ENCODE measurements around the gene ZNF143.

ZNF143 gene

DNA sequence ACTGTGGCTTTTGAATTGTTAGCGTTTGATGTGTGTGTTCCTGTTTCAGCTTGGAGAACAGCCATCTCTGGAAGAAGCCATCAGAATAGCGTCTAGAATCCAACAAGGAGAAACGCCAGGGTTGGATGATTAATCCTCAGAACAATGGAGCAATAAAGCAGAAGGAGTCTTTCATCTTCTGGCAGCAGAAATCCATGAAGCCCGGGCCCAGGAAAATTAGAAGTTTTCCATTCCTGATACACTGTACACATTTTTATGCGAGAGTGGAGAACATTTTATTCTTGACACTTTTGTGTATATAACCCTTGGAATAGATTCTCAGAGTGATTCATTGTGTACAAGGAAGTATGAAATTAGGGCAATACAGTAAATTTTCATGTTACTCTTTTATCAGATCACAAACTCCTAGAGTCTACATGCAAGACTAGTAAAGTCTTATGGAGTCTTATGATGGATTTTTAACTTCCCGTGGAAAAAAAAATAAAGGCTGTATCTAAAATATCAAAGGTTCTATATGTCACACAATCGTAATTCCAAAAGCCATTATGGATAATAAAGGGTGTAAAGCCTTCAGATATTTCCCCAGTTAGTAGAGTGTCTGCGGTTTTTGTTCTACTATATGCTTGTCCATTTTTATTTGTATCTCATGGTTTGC, 66.8 kb downstream of the ZNF143 start:
- Histone ChIP-seq H3K36me3 (ENCODE audit: control insufficient read depth, insufficient read depth, low read length) (peaks cover 21% of the 10 kb centered on the region), H3K4me3 (ENCODE audit: extremely low read depth, insufficient read depth, low read length, poor library complexity, severe bottlenecking) (no peak overlapping the region), H3K4me1 (ENCODE audit: control insufficient read depth, insufficient read depth, low read length, poor library complexity, severe bottlenecking) (peaks cover 25% of the 10 kb centered on the region), H3K9me3 (ENCODE audit: control insufficient read depth, low read length) (no peaks in the 10 kb centered on the region), H3K27ac (ENCODE audit: low read depth, low read length, severe bottlenecking) (peak overlapping the region; percentile 46)
- 92 to 96% methylated on average over 4 of the region's 8 CpGs for WGBS, 2 experiments (ENCODE audit: insufficient coverage in 2 of 2)

- Histone ChIP-seq H3K4me1 (ENCODE audit: control insufficient read depth, insufficient read depth, low read length, poor library complexity, severe bottlenecking) (peaks cover 27% of the 10 kb centered on the region), H3K27ac (ENCODE audit: low read depth, low read length, severe bottlenecking) (no peak overlapping the region), H3K4me3 (ENCODE audit: extremely low read depth, insufficient read depth, low read length, poor library complexity, severe bottlenecking) (no peak overlapping the region), H3K9me3 (ENCODE audit: control insufficient read depth, low read length) (no peaks in the 10 kb centered on the region), H3K36me3 (ENCODE audit: control insufficient read depth, insufficient read depth, low read length) (peaks cover 21% of the 10 kb centered on the region)
- WGBS, 2 experiments (ENCODE audit: insufficient coverage in 2 of 2): no CpG with 5 or more reads among the region's 1 CpG
These were observed 67.3 kb downstream of the ZNF143 start for GRCh38 chr11:9528136-9528501.

DNA sequence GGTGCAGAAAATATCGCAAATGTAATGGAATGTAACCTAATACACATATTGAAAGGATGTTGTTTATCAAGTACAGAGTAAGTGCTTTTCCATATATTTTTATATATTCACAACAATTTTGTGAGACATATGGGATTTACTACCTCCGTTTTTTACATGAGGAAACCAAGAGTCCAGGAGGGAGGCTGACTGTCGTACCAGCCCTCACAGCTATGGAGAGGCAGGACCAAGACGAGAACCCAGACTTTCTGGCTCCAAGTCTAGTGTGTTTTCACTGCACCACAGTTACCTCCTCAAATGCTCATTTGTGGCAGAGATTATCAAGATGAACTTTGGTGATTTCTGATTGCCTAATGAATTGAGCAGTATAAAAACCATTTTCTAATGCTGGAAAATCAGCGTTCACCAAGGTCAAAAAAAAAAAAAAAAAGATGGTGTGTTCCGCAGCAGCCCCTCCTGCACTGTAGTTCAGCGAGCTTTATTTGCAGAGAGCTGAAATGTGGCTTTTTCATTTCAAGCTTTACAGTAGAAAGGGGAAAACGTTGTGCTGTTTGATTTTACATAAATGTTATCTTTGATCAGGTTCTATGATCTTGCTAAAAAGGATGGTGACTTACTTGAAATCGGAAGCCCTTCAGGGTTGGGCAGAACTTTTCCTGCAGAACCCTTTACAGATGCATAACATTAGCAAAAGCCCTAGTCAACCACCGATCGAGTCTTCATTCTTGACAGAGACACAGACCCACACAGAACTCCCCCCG, 67.9 kb downstream of the ZNF143 start:
- H3K4me3 ChIP-seq (ENCODE audit: extremely low read depth, insufficient read depth, low read length, poor library complexity, severe bottlenecking): no peak overlapping the region
- 75 to 85% methylated on average over 6 to 8 of the region's 12 CpGs for WGBS, 2 experiments (ENCODE audit: insufficient coverage in 2 of 2)
- H3K36me3 ChIP-seq (ENCODE audit: control insufficient read depth, insufficient read depth, low read length): peaks cover 21% of the 10 kb centered on the region
- no peaks in the 10 kb centered on the region for H3K9me3 ChIP-seq (ENCODE audit: control insufficient read depth, low read length)
- H3K4me1 ChIP-seq (ENCODE audit: control insufficient read depth, insufficient read depth, low read length, poor library complexity, severe bottlenecking): peaks cover 33% of the 10 kb centered on the region
- peak overlapping the region; percentile 67 for H3K27ac ChIP-seq (ENCODE audit: low read depth, low read length, severe bottlenecking)

GRCh38 chr11:9529334-9529650, 68.5 kb downstream of the ZNF143 start:
- peak overlapping the region; percentile 67 for H3K27ac ChIP-seq (ENCODE audit: low read depth, low read length, severe bottlenecking)
- peaks cover 21% of the 10 kb centered on the region for H3K36me3 ChIP-seq (ENCODE audit: control insufficient read depth, insufficient read depth, low read length)
- H3K9me3 ChIP-seq (ENCODE audit: control insufficient read depth, low read length): no peaks in the 10 kb centered on the region
- 76 to 81% methylated on average over 3 of the region's 3 CpGs for WGBS, 2 experiments (ENCODE audit: insufficient coverage in 2 of 2)
- no peak overlapping the region for H3K4me3 ChIP-seq (ENCODE audit: extremely low read depth, insufficient read depth, low read length, poor library complexity, severe bottlenecking)
- peaks cover 39% of the 10 kb centered on the region for H3K4me1 ChIP-seq (ENCODE audit: control insufficient read depth, insufficient read depth, low read length, poor library complexity, severe bottlenecking)

GRCh38 chr11:9530020-9530621, 69.3 kb downstream of the ZNF143 start:
- 80% methylated on average over 3 to 6 of the region's 9 CpGs for whole genome bisulfite sequencing, 2 experiments (ENCODE audit: insufficient coverage in 2 of 2)
- Histone ChIP-seq H3K36me3 (ENCODE audit: control insufficient read depth, insufficient read depth, low read length) (peaks cover 18% of the 10 kb centered on the region), H3K9me3 (ENCODE audit: control insufficient read depth, low read length) (no peaks in the 10 kb centered on the region), H3K4me1 (ENCODE audit: control insufficient read depth, insufficient read depth, low read length, poor library complexity, severe bottlenecking) (peaks cover 46% of the 10 kb centered on the region), H3K27ac (ENCODE audit: low read depth, low read length, severe bottlenecking) (peak overlapping the region; percentile 67), H3K4me3 (ENCODE audit: extremely low read depth, insufficient read depth, low read length, poor library complexity, severe bottlenecking) (no peak overlapping the region)

DNA sequence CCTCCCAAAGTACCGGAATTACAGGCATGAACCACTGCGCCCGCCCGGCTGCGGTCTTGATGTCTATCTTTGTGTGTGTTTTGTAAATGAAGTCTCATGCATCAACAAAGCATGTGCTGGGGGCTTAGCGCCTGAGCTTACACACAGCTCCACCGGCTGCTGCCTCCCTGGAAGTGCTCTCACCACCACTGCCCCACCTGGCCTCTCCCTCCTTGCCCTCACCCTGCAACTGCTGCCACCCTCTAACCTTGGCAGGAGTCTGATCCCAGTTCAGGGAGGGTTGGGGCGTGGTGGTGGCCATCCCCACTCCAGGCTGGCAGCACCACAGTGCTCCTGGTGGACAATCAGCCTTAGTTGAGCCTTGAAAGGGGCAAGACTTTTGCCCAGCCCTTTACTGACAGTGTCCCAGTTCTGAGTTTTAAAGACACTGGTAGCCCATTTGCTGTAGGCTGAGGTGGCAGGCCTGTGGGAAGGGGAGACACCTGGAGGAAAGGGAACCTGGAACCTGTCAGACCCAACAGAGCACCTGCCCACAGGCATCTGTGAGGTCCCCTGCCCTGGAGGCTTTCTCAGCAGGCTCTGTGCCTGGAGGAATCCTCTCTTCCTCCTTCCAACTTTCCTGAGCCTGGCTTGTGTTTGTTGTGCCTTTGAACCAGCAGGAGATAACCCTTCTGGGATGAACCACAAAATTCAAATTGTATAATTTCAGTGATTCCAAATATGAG, 70.3 kb downstream of the ZNF143 start:
- H3K36me3 ChIP-seq (ENCODE audit: control insufficient read depth, insufficient read depth, low read length): peaks cover 9% of the 10 kb centered on the region
- H3K27ac ChIP-seq (ENCODE audit: low read depth, low read length, severe bottlenecking): peak overlapping the region; percentile 67
- 95 to 96% methylated on average over 2 to 7 of the region's 8 CpGs for WGBS, 2 experiments (ENCODE audit: insufficient coverage in 2 of 2)

DNA sequence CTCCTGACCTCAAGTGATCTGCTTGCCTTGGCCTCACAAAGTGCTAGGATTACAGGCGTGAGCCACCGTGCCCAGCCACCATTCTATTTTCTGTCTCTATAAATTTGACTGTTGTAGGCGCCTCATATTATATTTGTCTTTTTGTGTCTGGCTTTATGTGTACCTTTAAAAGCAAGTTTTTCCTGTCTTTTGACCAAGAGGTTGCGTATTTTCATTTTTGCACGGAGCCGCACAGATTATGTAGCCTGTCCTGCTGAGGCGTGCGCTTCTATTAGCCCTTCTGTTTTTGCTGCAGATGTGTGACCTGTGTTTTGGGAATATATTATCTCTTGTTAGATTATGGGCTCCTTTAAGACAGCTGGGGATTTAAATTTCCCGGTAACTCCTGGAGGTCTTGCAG, 72.2 kb downstream of the ZNF143 start:
- no peaks in the 10 kb centered on the region for H3K36me3 ChIP-seq (ENCODE audit: control insufficient read depth, insufficient read depth, low read length)
- 91 to 93% methylated on average over 7 to 9 of the region's 9 CpGs for WGBS, 2 experiments (ENCODE audit: insufficient coverage in 2 of 2)
- peaks cover 42% of the 10 kb centered on the region for H3K4me1 ChIP-seq (ENCODE audit: control insufficient read depth, insufficient read depth, low read length, poor library complexity, severe bottlenecking)
- no peak overlapping the region for H3K27ac ChIP-seq (ENCODE audit: low read depth, low read length, severe bottlenecking)
- no peak overlapping the region for H3K4me3 ChIP-seq (ENCODE audit: extremely low read depth, insufficient read depth, low read length, poor library complexity, severe bottlenecking)
- no peaks in the 10 kb centered on the region for H3K9me3 ChIP-seq (ENCODE audit: control insufficient read depth, low read length)

More for the DNA sequence above, 70.3 kb downstream of the ZNF143 start:
- H3K4me1 ChIP-seq (ENCODE audit: control insufficient read depth, insufficient read depth, low read length, poor library complexity, severe bottlenecking): peaks cover 46% of the 10 kb centered on the region
- H3K4me3 ChIP-seq (ENCODE audit: extremely low read depth, insufficient read depth, low read length, poor library complexity, severe bottlenecking): no peak overlapping the region
- H3K9me3 ChIP-seq (ENCODE audit: control insufficient read depth, low read length): no peaks in the 10 kb centered on the region

- peak overlapping the region; percentile 23 for H3K27ac ChIP-seq (ENCODE audit: low read depth, low read length, severe bottlenecking)
- no peak overlapping the region for H3K4me3 ChIP-seq (ENCODE audit: extremely low read depth, insufficient read depth, low read length, poor library complexity, severe bottlenecking)
These were observed 73.1 kb downstream of the ZNF143 start for GRCh38 chr11:9533736-9534473.

DNA sequence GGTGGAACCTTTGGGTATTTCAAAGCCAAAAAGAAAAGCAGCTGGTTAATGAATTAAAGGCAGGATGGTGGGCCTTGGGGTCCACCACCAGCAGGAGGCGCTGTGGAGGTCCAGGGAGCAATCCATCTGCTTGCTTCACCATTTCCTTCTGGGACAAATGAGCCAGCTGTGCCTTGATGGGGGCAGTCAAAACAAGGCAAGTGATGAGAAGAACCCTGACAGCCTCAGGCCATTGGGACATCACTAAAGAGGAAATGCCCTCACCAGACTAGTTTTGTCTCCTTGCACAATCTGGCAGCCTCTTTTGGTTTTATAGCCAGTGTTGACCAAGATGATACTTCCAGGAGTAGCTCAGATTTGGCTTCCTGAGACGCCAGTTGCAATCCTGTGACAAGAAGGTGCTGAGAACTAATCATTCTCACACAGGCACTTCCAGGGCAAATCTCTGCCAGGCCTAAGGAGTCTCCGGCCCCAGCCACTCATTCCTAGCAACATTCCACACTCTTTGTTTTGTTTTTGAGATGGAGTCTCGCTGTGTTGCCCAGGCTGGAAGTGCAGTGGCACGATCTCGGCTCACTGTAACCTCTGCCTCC, 74.5 kb downstream of the ZNF143 start:
- 60 to 81% methylated on average over 3 to 6 of the region's 6 CpGs for WGBS, 2 experiments (ENCODE audit: insufficient coverage in 2 of 2)

More at GRCh38 chr11:9533736-9534473, 73.1 kb downstream of the ZNF143 start:
- no peaks in the 10 kb centered on the region for H3K36me3 ChIP-seq (ENCODE audit: control insufficient read depth, insufficient read depth, low read length)
- H3K9me3 ChIP-seq (ENCODE audit: control insufficient read depth, low read length): no peaks in the 10 kb centered on the region
- 65 to 85% methylated on average over 3 to 4 of the region's 5 CpGs for WGBS, 2 experiments (ENCODE audit: insufficient coverage in 2 of 2)
- peaks cover 35% of the 10 kb centered on the region for H3K4me1 ChIP-seq (ENCODE audit: control insufficient read depth, insufficient read depth, low read length, poor library complexity, severe bottlenecking)

DNA sequence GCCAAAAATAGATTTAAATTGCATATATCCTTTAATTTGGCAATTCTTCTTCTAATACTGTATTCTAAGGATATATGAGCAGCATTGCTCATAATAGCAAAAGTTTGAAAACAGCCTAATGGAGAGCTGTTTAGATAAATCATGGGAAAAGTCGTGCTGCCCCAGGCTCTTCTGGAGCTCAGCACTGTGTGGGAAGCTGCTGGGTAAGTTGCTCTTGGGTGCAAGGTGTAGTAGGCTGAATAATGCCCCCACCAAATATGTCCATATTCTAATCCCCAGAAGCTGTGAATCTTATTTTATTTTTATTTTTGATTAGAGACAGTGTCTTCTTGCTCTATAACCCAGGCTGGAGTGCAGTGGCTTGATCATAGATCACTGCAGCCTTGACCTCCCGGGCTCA, 77.7 kb downstream of the ZNF143 start:
- WGBS, 2 experiments (ENCODE audit: insufficient coverage in 2 of 2): 80 to 94% methylated on average over 2 of the region's 2 CpGs
- H3K36me3 ChIP-seq (ENCODE audit: control insufficient read depth, insufficient read depth, low read length): no peaks in the 10 kb centered on the region
- H3K9me3 ChIP-seq (ENCODE audit: control insufficient read depth, low read length): no peaks in the 10 kb centered on the region
- H3K27ac ChIP-seq (ENCODE audit: low read depth, low read length, severe bottlenecking): no peak overlapping the region
- no peak overlapping the region for H3K4me3 ChIP-seq (ENCODE audit: extremely low read depth, insufficient read depth, low read length, poor library complexity, severe bottlenecking)
- peaks cover 14% of the 10 kb centered on the region for H3K4me1 ChIP-seq (ENCODE audit: control insufficient read depth, insufficient read depth, low read length, poor library complexity, severe bottlenecking)

More for the DNA sequence above, 74.5 kb downstream of the ZNF143 start:
- no peak overlapping the region for H3K4me3 ChIP-seq (ENCODE audit: extremely low read depth, insufficient read depth, low read length, poor library complexity, severe bottlenecking)
- no peaks in the 10 kb centered on the region for H3K36me3 ChIP-seq (ENCODE audit: control insufficient read depth, insufficient read depth, low read length)
- H3K9me3 ChIP-seq (ENCODE audit: control insufficient read depth, low read length): no peaks in the 10 kb centered on the region
- H3K4me1 ChIP-seq (ENCODE audit: control insufficient read depth, insufficient read depth, low read length, poor library complexity, severe bottlenecking): peaks cover 21% of the 10 kb centered on the region
- no peak overlapping the region for H3K27ac ChIP-seq (ENCODE audit: low read depth, low read length, severe bottlenecking)
